Uterus (tissue), 2 donors: Measurements from ENCODE around the gene MT1A.

Experiments
- POLR2A ChIP-seq, 2 donors: fragments of 450-650 bp; IDR thresholded peaks; one replicate each; pipeline ENCODE4 v1.6.1; 2016; ENCODE audit warnings: antibody characterized with exemption in 2 of 2, mild to moderate bottlenecking in 1 of 2, moderate library complexity in 1 of 2
- TF ChIP-seq, protein P1 (sequence below), 4 experiments: fragments of 200-600 bp in 2 of 4; fragments of 450-650 bp in 2 of 4; sonication (generic) in 2 of 4; IDR thresholded peaks; one replicate each; pipeline ENCODE4 v1.5.1; 2016 to 2019; ENCODE audit warnings: antibody characterized with exemption in 4 of 4, mild to moderate bottlenecking in 2 of 4, moderate library complexity in 1 of 4

DNA sequence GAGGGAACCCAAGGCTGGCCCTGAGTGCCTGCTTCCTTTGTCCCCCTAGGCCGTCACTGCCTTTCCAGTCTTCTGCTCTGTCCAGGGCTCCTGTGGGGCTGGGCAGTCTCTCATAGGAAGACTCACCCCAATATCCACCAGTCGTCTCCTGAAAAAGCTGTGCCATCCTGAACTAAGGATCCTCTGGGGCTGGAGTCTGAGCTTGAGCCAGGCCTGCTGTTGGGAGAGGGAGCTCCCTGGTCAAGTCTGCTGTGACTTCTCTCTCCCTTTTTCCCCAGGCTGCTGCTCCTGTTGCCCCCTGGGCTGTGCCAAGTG is 32.1 kb downstream of the MT1A start:
- TF ChIP-seq, protein P1, sequence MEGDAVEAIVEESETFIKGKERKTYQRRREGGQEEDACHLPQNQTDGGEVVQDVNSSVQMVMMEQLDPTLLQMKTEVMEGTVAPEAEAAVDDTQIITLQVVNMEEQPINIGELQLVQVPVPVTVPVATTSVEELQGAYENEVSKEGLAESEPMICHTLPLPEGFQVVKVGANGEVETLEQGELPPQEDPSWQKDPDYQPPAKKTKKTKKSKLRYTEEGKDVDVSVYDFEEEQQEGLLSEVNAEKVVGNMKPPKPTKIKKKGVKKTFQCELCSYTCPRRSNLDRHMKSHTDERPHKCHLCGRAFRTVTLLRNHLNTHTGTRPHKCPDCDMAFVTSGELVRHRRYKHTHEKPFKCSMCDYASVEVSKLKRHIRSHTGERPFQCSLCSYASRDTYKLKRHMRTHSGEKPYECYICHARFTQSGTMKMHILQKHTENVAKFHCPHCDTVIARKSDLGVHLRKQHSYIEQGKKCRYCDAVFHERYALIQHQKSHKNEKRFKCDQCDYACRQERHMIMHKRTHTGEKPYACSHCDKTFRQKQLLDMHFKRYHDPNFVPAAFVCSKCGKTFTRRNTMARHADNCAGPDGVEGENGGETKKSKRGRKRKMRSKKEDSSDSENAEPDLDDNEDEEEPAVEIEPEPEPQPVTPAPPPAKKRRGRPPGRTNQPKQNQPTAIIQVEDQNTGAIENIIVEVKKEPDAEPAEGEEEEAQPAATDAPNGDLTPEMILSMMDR (IDR thresholded peaks at IDR 0.05), result no peak
- TF ChIP-seq POLR2A (IDR thresholded peaks at IDR 0.05), result no peak
